ENCODE measurements around the gene UPK3B.
"Not testable (repeated sequence)": the region's sequence is repeated elsewhere in the genome, so short reads cannot be mapped to it uniquely, and the experiment has no call there.

Gene UPK3B

DNA sequence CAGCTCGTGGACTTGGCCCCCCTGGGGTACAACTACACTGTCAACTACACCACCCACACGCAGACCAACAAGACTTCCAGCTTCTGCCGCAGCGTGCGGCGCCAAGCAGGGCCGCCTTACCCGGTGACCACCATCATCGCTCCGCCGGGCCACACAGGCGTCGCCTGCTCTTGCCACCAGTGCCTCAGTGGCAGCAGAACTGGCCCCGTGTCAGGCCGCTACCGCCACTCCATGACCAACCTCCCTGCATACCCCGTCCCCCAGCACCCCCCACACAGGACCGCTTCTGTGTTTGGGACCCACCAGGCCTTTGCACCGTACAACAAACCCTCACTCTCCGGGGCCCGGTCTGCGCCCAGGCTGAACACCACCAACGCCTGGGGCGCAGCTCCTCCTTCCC lies 27.7 kb upstream of the UPK3B start:
- H3K9me3 ChIP-seq (ENCODE audit: insufficient read depth, low read length, severe bottlenecking); H2AFZ ChIP-seq (ENCODE audit: low read depth, low read length); H3K27me3 ChIP-seq (ENCODE audit: insufficient read depth, low read length, poor library complexity); H3K36me3 ChIP-seq (ENCODE audit: insufficient read depth, low read length); H4K20me1 ChIP-seq (ENCODE audit: insufficient read depth, low read length); H3K4me3 ChIP-seq (ENCODE audit: low read depth in 1 of 2, low read length in 2 of 2); H3K4me2 ChIP-seq (ENCODE audit: insufficient read depth, low read length); DNase-seq; ATAC-seq (ENCODE audit: insufficient read depth, low read depth); H3K79me2 ChIP-seq (ENCODE audit: insufficient read depth, low read length); H3K27ac ChIP-seq (ENCODE audit: low read length); H3K9ac ChIP-seq (ENCODE audit: low read depth, low read length): not testable (repeated sequence)
- peaks cover 11% of the 10 kb centered on the region for H3K4me1 ChIP-seq (ENCODE audit: insufficient read depth, low read length)

DNA sequence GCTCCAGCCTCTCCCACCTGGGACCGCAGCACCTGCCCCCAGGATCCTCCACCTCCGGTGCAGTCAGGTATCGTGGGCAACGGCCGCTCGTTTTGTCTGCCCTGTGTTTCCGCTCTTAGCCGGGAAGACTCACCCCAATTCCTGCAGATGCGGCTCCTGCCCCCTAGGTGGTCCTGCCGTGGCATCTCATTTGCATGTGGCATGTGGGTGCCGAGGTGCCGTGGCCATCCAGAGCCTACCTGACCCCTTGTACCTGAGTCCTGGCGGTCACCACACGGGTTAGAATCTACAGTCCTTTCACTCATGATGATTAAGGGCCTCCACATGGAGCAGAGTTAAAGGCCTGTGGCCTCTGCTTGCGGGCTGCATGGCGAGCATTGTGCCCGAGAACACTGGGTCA lies 27.3 kb upstream of the UPK3B start:
- H3K27ac ChIP-seq (ENCODE audit: low read length); H4K20me1 ChIP-seq (ENCODE audit: insufficient read depth, low read length); H3K79me2 ChIP-seq (ENCODE audit: insufficient read depth, low read length); H3K9ac ChIP-seq (ENCODE audit: low read depth, low read length); ATAC-seq (ENCODE audit: insufficient read depth, low read depth); H3K4me2 ChIP-seq (ENCODE audit: insufficient read depth, low read length); H3K36me3 ChIP-seq (ENCODE audit: insufficient read depth, low read length); H3K9me3 ChIP-seq (ENCODE audit: insufficient read depth, low read length, severe bottlenecking); H3K4me3 ChIP-seq (ENCODE audit: low read depth in 1 of 2, low read length in 2 of 2); H2AFZ ChIP-seq (ENCODE audit: low read depth, low read length); DNase-seq; H3K27me3 ChIP-seq (ENCODE audit: insufficient read depth, low read length, poor library complexity): not testable (repeated sequence)
- peaks cover 11% of the 10 kb centered on the region for H3K4me1 ChIP-seq (ENCODE audit: insufficient read depth, low read length)

DNA sequence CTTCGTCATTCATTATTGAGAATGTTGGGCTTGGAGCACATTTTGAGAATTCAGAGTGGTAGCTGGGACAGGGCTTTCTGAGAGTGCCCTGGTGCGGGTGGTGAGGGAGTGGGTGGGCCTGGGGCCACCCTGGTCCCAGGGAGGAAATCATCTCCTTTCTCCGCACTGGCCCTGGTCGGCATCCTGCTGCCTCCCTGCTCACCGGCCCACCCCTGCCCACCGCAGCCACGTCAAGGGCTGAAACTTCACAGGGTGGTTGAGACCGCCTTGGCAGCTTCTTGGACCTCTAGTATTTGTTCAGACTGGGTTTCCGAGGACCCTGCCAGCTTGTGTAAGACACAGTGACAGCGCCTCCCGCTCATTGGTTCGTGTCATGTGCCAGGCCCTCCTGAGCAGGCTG lies 25.9 kb upstream of the UPK3B start:
- H3K4me1 ChIP-seq (ENCODE audit: insufficient read depth, low read length): peaks cover 11% of the 10 kb centered on the region
- H3K4me2 ChIP-seq (ENCODE audit: insufficient read depth, low read length); H3K9me3 ChIP-seq (ENCODE audit: insufficient read depth, low read length, severe bottlenecking); H3K27me3 ChIP-seq (ENCODE audit: insufficient read depth, low read length, poor library complexity); H3K27ac ChIP-seq (ENCODE audit: low read length); H4K20me1 ChIP-seq (ENCODE audit: insufficient read depth, low read length); H2AFZ ChIP-seq (ENCODE audit: low read depth, low read length); H3K79me2 ChIP-seq (ENCODE audit: insufficient read depth, low read length); H3K4me3 ChIP-seq (ENCODE audit: low read depth in 1 of 2, low read length in 2 of 2); H3K9ac ChIP-seq (ENCODE audit: low read depth, low read length); DNase-seq; H3K36me3 ChIP-seq (ENCODE audit: insufficient read depth, low read length); ATAC-seq (ENCODE audit: insufficient read depth, low read depth): not testable (repeated sequence)

DNA sequence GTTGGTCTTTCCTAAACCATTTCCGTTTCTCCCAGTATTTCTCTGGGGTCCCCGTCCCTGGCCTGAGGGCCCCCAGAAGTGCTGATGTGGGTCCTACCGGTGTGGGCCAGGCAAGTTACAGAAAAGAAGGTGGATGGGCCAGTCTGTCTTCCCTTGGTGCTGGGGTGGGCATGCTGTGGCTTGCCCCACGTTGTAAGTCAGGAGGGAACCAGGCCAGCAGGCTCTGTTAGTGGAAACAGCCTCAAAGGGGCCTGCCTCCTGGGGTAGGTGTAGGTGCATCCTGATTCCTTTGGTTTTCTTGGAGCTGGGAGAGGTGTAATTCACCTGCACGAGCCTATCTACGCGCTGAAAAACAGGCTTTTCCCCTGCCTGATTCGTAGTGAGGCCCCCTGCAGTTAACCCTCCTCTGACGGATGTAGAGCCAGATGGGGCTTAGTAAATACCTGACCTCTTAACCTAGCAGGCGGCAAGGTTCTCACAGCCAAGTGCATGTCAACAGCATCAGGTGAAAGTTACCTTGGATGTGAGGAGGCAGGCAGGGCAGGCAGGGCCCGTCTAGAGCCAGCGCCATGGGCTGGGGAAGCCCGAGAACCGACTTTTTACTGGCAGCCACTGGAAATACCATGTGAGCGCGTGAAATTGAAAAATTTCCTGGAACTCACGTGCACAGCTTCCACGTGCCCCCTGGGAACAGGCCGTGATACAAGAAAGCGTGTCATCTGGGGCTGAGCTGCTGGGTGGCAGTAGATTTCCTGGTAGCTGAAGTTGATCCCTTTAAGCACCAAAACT lies 24.3 kb upstream of the UPK3B start:
- peak overlapping the region; percentile 52; the same call in 1 of the 2 replicates for H3K4me2 ChIP-seq (ENCODE audit: insufficient read depth, low read length)
- peak overlapping the region; percentile 46 for H3K9ac ChIP-seq (ENCODE audit: low read depth, low read length)
- H4K20me1 ChIP-seq (ENCODE audit: insufficient read depth, low read length); H3K36me3 ChIP-seq (ENCODE audit: insufficient read depth, low read length); H3K27me3 ChIP-seq (ENCODE audit: insufficient read depth, low read length, poor library complexity); H2AFZ ChIP-seq (ENCODE audit: low read depth, low read length); H3K9me3 ChIP-seq (ENCODE audit: insufficient read depth, low read length, severe bottlenecking); H3K79me2 ChIP-seq (ENCODE audit: insufficient read depth, low read length): not testable (repeated sequence)
- ATAC-seq (ENCODE audit: insufficient read depth, low read depth) (peak; percentile 43; the same call in 2 of the 3 replicates), DNase-seq (peak; percentile 33)
- H3K4me1 ChIP-seq (ENCODE audit: insufficient read depth, low read length): peaks cover 11% of the 10 kb centered on the region
- 0 out of 4 replicates have a peak overlapping the region, but pooled peaks of 1 of the 2 experiments have one; percentile 38 for H3K4me3 ChIP-seq (ENCODE audit: low read depth in 1 of 2, low read length in 2 of 2)
- H3K27ac ChIP-seq (ENCODE audit: low read length): peak overlapping the region; percentile 76

DNA sequence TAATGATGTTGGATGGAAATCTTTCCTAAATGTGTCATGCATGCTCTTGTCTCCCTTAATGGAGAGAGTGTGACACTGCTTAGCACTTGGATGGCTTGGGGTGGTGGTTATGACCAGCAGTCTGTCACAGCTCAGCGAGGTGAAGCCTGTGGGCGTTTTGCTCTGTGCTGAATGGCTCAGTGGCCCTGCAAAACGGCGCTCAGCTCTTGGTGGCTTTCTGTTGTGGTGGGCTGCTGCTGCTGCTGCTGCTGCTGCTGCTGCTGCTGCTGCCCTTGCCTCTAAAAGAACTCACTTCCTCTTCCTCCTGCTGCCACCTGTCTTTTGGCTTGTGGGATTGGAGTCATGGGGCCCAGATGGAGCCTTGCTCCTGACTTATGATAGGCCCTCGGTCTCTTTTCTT lies 23.7 kb upstream of the UPK3B start:
- DNase-seq (peak; percentile 84), ATAC-seq (ENCODE audit: insufficient read depth, low read depth) (peak; percentile 96)

DNA sequence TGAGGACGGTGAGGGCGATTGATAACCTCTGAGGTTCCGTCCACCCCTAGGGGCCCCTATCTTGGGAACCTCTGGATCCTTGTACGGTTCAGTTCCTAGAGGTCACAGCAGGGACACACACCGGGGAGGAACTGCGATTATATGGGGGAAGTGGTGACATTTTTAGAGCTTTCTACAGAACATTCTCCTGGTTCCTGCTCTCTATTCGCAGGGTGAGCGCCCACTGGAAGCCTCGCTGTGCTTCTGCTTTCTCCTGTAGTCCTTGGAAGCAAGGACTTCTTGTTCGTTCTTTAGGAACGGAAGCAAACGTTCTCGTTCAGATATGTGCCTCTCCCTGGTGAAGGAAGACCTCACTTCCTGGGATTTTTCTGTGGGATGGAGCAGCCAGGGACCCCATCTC lies 22.4 kb upstream of the UPK3B start:
- not testable (repeated sequence) for H3K4me2 ChIP-seq (ENCODE audit: insufficient read depth, low read length); H3K9me3 ChIP-seq (ENCODE audit: insufficient read depth, low read length, severe bottlenecking); DNase-seq; H3K27ac ChIP-seq (ENCODE audit: low read length); H2AFZ ChIP-seq (ENCODE audit: low read depth, low read length); H3K4me3 ChIP-seq (ENCODE audit: low read depth in 1 of 2, low read length in 2 of 2); H3K79me2 ChIP-seq (ENCODE audit: insufficient read depth, low read length); H4K20me1 ChIP-seq (ENCODE audit: insufficient read depth, low read length); H3K9ac ChIP-seq (ENCODE audit: low read depth, low read length); H3K36me3 ChIP-seq (ENCODE audit: insufficient read depth, low read length); H3K27me3 ChIP-seq (ENCODE audit: insufficient read depth, low read length, poor library complexity); ATAC-seq (ENCODE audit: insufficient read depth, low read depth)
- H3K4me1 ChIP-seq (ENCODE audit: insufficient read depth, low read length): peaks cover 11% of the 10 kb centered on the region

More for the DNA sequence above, 23.7 kb upstream of the UPK3B start:
- not testable (repeated sequence) for H3K9ac ChIP-seq (ENCODE audit: low read depth, low read length); H3K27me3 ChIP-seq (ENCODE audit: insufficient read depth, low read length, poor library complexity); H4K20me1 ChIP-seq (ENCODE audit: insufficient read depth, low read length); H3K27ac ChIP-seq (ENCODE audit: low read length); H3K4me2 ChIP-seq (ENCODE audit: insufficient read depth, low read length); H3K36me3 ChIP-seq (ENCODE audit: insufficient read depth, low read length); H3K79me2 ChIP-seq (ENCODE audit: insufficient read depth, low read length); H3K4me3 ChIP-seq (ENCODE audit: low read depth in 1 of 2, low read length in 2 of 2); H3K9me3 ChIP-seq (ENCODE audit: insufficient read depth, low read length, severe bottlenecking); H2AFZ ChIP-seq (ENCODE audit: low read depth, low read length)
- peaks cover 11% of the 10 kb centered on the region for H3K4me1 ChIP-seq (ENCODE audit: insufficient read depth, low read length)

DNA sequence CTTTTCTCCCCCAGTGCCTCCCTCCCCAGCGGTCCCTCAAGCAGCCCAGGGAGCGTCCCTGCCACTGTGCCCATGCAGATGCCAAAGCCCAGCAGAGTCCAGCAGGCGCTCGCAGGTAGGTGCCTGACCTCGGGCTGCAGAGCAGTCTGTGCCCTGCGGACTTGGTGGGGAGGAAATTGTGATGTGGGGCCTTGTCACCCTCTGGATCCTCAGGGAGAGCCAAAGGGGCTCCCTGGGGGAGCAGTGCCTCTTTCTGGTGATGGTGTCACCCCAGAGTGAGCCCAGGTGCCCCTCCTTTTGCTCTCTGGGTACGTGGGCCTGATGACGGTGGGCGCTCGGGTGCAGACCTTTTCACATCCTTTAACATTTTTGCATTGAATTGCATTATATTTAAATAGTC lies 18.2 kb upstream of the UPK3B start:
- not testable (repeated sequence) for H3K4me1 ChIP-seq (ENCODE audit: insufficient read depth, low read length); H3K9ac ChIP-seq (ENCODE audit: low read depth, low read length); H3K4me2 ChIP-seq (ENCODE audit: insufficient read depth, low read length); H3K27me3 ChIP-seq (ENCODE audit: insufficient read depth, low read length, poor library complexity); H4K20me1 ChIP-seq (ENCODE audit: insufficient read depth, low read length); H3K4me3 ChIP-seq (ENCODE audit: low read depth in 1 of 2, low read length in 2 of 2); H3K27ac ChIP-seq (ENCODE audit: low read length); H3K36me3 ChIP-seq (ENCODE audit: insufficient read depth, low read length); ATAC-seq (ENCODE audit: insufficient read depth, low read depth); DNase-seq; H2AFZ ChIP-seq (ENCODE audit: low read depth, low read length); H3K79me2 ChIP-seq (ENCODE audit: insufficient read depth, low read length); H3K9me3 ChIP-seq (ENCODE audit: insufficient read depth, low read length, severe bottlenecking)

DNA sequence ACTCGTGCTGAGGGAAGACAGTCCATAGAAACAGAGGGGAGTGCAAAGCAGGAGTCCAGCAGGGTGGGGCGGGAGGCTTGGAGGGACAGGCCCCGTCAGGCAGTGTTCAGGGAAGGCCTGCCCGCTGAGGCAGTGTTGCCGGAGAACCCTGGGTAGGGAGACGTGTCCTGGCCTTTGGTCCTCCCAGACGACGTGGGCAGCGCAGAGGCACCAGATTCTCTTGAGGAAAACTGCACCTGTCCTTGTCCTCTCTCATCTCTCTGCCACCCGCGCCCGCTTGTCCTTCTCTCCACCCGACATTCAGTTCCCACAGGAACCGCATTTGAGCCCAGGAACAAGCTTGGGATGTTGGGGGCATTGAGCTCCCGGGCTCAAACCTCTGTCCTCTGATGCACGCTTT lies 14.6 kb upstream of the UPK3B start:
- H3K79me2 ChIP-seq (ENCODE audit: insufficient read depth, low read length); H3K4me2 ChIP-seq (ENCODE audit: insufficient read depth, low read length); H3K27ac ChIP-seq (ENCODE audit: low read length); H3K9ac ChIP-seq (ENCODE audit: low read depth, low read length); H4K20me1 ChIP-seq (ENCODE audit: insufficient read depth, low read length); DNase-seq; H3K27me3 ChIP-seq (ENCODE audit: insufficient read depth, low read length, poor library complexity); ATAC-seq (ENCODE audit: insufficient read depth, low read depth); H3K9me3 ChIP-seq (ENCODE audit: insufficient read depth, low read length, severe bottlenecking); H3K4me3 ChIP-seq (ENCODE audit: low read depth in 1 of 2, low read length in 2 of 2); H3K36me3 ChIP-seq (ENCODE audit: insufficient read depth, low read length); H3K4me1 ChIP-seq (ENCODE audit: insufficient read depth, low read length); H2AFZ ChIP-seq (ENCODE audit: low read depth, low read length): not testable (repeated sequence)

All from DND-41 (cell line).